Left colon (tissue), 2 donors: ENCODE results near the gene GNPAT. TPM values are rescaled to one million over a fixed set of nuclear protein-coding genes. Genes with fewer than 3 reads are reported as not detected.

Experiments used
- ATAC-seq: fragments of 200-7000 bp; cut with Tn5 transposase; one replicate; pipeline ENCODE4 v1.9.1; 2020; ENCODE audit warnings: mild to moderate bottlenecking, moderate library complexity
- DNase-seq, 2 donors: peaks; one replicate each; pipeline ENCODE4 v3.0.0-alpha.2; 2020
- intact Hi-C, 2 donors: fragments of 100-400 bp; cut with DNase I in 1 of 2; cut with micrococcal nuclease in 1 of 2; formaldehyde crosslinking; loops; one replicate each; pipeline versions ENCODE4 v1.11.2 to v1.14.0; 2022; cut with DNase I, micrococcal nuclease
- long read RNA-seq: library from polyadenylated mRNA; unstranded; transcript quantifications from one replicate; pipeline ENCODE4 v2.0.0, GENCODE V29; 2021
- total RNA-seq, 2 donors: library from RNA; stranded (reverse); fragmentation: NEBNext Ultra II Directional; extraction: Animal tissue kit (Norgen Biotek cat#: 25700); gene quantifications; one replicate each; pipeline ENCODE4 v1.2.1, GENCODE V29; 2021
- donor health status: DM: no; HTN: no; CAD: no.
- donor health status: DM: yes; HTN: yes; CAD: no.

Gene GNPAT
- 10 to 100 TPM; 30.4 to 30.6 TPM for total RNA-seq
- long read RNA-seq, transcript GNPAT-201 (16 exons, 2,643 nt): major isoform, 92 of 111 reads
- long read RNA-seq, partial matches to known transcripts: 6 of 111 reads
- long read RNA-seq, other reads (novel, unspliced or antisense): 12 of 111 reads

GRCh38 chr1:231240883-231241735 lies at the start of gene GNPAT:
Gene GNPAT (plus strand): TSS chr1:231241212. CDS start chr1:231241379, 167 bp downstream.
- ATAC-seq: peak; percentile 92
- DNase-seq: peak; percentile 84 to 91
- intact Hi-C loops: no loop called here

- intact Hi-C loops: no loop called here
- DNase-seq (peak in 1 of 2 donors; percentile 47), ATAC-seq (peak; percentile 78)
These were observed 48.3 kb upstream of the GNPAT start for GRCh38 chr1:231192620-231193163.

- no peak for DNase-seq
- ATAC-seq: no peak
- intact Hi-C loops: no loop called here
These were observed 47.2 kb upstream of the GNPAT start for GRCh38 chr1:231193710-231194340.

GRCh38 chr1:231194476-231194842 lies 46.6 kb upstream of the GNPAT start:
- no peak for ATAC-seq
- intact Hi-C loops: no loop called here
- DNase-seq: no peak

- ATAC-seq (peak; percentile 42), DNase-seq (no peak)
- intact Hi-C loops: no loop called here
These were observed 46.0 kb upstream of the GNPAT start for GRCh38 chr1:231194843-231195516.

- intact Hi-C loops: no loop called here
These were observed 44.7 kb upstream of the GNPAT start for GRCh38 chr1:231196307-231196706.

GRCh38 chr1:231196728-231197127 lies 44.3 kb upstream of the GNPAT start:
- intact Hi-C loops: no loop called here
- no peak for DNase-seq
- ATAC-seq: no peak

More at GRCh38 chr1:231196307-231196706, 44.7 kb upstream of the GNPAT start:
- DNase-seq (no peak), ATAC-seq (no peak)

GRCh38 chr1:231199868-231200267 lies 41.1 kb upstream of the GNPAT start:
- ATAC-seq (no peak), DNase-seq (no peak)
- intact Hi-C loops: loop anchor here in 1 of 2 donors (10.0 kb wide), 1 partner anchor 405 kb away; no protein-coding TSS in a partner anchor

GRCh38 chr1:231200388-231201031 lies 40.5 kb upstream of the GNPAT start:
- DNase-seq (no peak), ATAC-seq (no peak)

GRCh38 chr1:231201375-231201978 lies 39.5 kb upstream of the GNPAT start:
- DNase-seq: no peak
- ATAC-seq: no peak
- intact Hi-C loops: loop anchor here in 1 of 2 donors (10.0 kb wide), 1 partner anchor 407 kb away; no protein-coding TSS in a partner anchor

More at GRCh38 chr1:231200388-231201031, 40.5 kb upstream of the GNPAT start:
- intact Hi-C loops: loop anchor here in 1 of 2 donors (10.0 kb wide), 1 partner anchor 406 kb away; no protein-coding TSS in a partner anchor

- ATAC-seq (no peak), DNase-seq (no peak)
- intact Hi-C loops: loop anchor here in 1 of 2 donors (10.0 kb wide), 1 partner anchor 407 kb away; no protein-coding TSS in a partner anchor
These were observed 38.9 kb upstream of the GNPAT start for GRCh38 chr1:231201979-231202633.

GRCh38 chr1:231203259-231204057 lies 37.6 kb upstream of the GNPAT start:
- intact Hi-C loops: loop anchor here in 1 of 2 donors (10.0 kb wide), 1 partner anchor 409 kb away; no protein-coding TSS in a partner anchor
- DNase-seq: no peak
- ATAC-seq: no peak

GRCh38 chr1:231206856-231207255 lies 34.2 kb upstream of the GNPAT start:
- no peak for DNase-seq
- intact Hi-C loops: loop anchor here in 1 of 2 donors (10.0 kb wide), 1 partner anchor 412 kb away; no protein-coding TSS in a partner anchor
- no peak for ATAC-seq

- intact Hi-C loops: loop anchor here in 1 of 2 donors (10.0 kb wide), 1 partner anchor 413 kb away; no protein-coding TSS in a partner anchor
- DNase-seq: no peak
- no peak for ATAC-seq
These were observed 33.6 kb upstream of the GNPAT start for GRCh38 chr1:231207437-231207836.

- DNase-seq (no peak), ATAC-seq (no peak)
- intact Hi-C loops: loop anchor here in 1 of 2 donors (10.0 kb wide), 1 partner anchor 414 kb away; no protein-coding TSS in a partner anchor
These were observed 32.0 kb upstream of the GNPAT start for GRCh38 chr1:231208980-231209379.

- intact Hi-C loops: loop anchor here in 1 of 2 donors (10.0 kb wide), 1 partner anchor 415 kb away; no protein-coding TSS in a partner anchor
- ATAC-seq: no peak
- no peak for DNase-seq
These were observed 31.5 kb upstream of the GNPAT start for GRCh38 chr1:231209531-231209930.
